ENCODE results near the gene BEND7. TPM values are rescaled to one million over a fixed set of nuclear protein-coding genes. Genes with fewer than 3 reads are reported as not detected.
A peak's percentile ranks its signal among the peaks of the same experiment; 100 is the strongest.

BEND7 gene
- total and polyA plus RNA-seq, 2 of the 8 experiments (the other 6 are each of a cell fraction or from before 2014, with no cell fraction given): 1.9 to 8.2 TPM

- TF ChIP-seq ATF3 (IDR thresholded peaks at IDR 0.05; ENCODE audit: insufficient read depth, low read depth, low read length): no peak
- TF ChIP-seq EGR1 (IDR thresholded peaks at IDR 0.05; ENCODE audit: borderline replicate concordance, low read depth, low read length): no peak
- 0 out of 4 replicates have a peak, but pooled peaks of 1 of the 2 experiments have one; percentile 27 for TF ChIP-seq HDAC2 (IDR thresholded peaks at IDR 0.05; ENCODE audit: borderline replicate concordance in 1 of 2, low read depth in 2 of 2, low read length in 2 of 2)
- TF ChIP-seq ASH2L (IDR thresholded peaks at IDR 0.05; ENCODE audit: low read length): no peak
- no peak for TF ChIP-seq TEAD4 (IDR thresholded peaks at IDR 0.05; ENCODE audit: low read depth, low read length)
- no peak for TF ChIP-seq NANOG (IDR thresholded peaks at IDR 0.05; ENCODE audit: insufficient read depth, low read depth, low read length, poor library complexity, severe bottlenecking)
- TF ChIP-seq YY1 (IDR thresholded peaks at IDR 0.05; ENCODE audit: low read depth, low read length): no peak
Measured at GRCh38 chr10:13528123-13528874, 515 bp downstream of the BEND7 start (continued).
